ENCODE data around the gene ARRB2. TPM values are rescaled to one million over a fixed set of nuclear protein-coding genes. Genes with fewer than 3 reads are reported as not detected.

Gene ARRB2
- total and polyA plus RNA-seq, 2 donors (not counting 3 experiments of a cell fraction or from before 2014, with no cell fraction given), result 18.6 to 21.3 TPM

GRCh38 chr17:4724650-4725049 is 14.2 kb downstream of the ARRB2 start:
- FAIRE-seq (no peak), DNase-seq (ENCODE audit: low read depth, low spot score) (no peak)
- dilution Hi-C loops (cut with MboI; ENCODE audit: extremely low pct_ligation_motif_present, low sequenced_read_pairs) (no loop called here), intact Hi-C loops (cut with micrococcal nuclease) (no loop called here)
- no peak overlapping the region for H3K27ac ChIP-seq (ENCODE audit: insufficient read depth, low read depth, low read length)
- H3K4me1 ChIP-seq (ENCODE audit: control insufficient read depth, extremely low read depth, insufficient read depth, low read length), result peaks cover 11% of the 10 kb centered on the region
- H3K27me3 ChIP-seq (ENCODE audit: control insufficient read depth in 2 of 2, insufficient read depth in 2 of 2, low read length in 2 of 2), result peaks cover 0 to 1% of the 10 kb centered on the region in 2 experiments
- CTCF ChIA-PET, result interaction anchor here (1.1 kb wide), 2 partner anchors 65 to 178 kb away, joined by 3 to 4 read pairs; partner anchors contain the start of gene CHRNE
- no peaks in the 10 kb centered on the region for H4K20me1 ChIP-seq (replicated peaks; ENCODE audit: control insufficient read depth, extremely low read depth, insufficient read depth, low read length)
- no TSS peak for BruUV-seq (replicated peaks)
- POLR2A ChIA-PET, result no interaction called here
- H2AFZ ChIP-seq (ENCODE audit: low read depth, low read length), result no peak overlapping the region
- H3K4me3 ChIP-seq (replicated peaks in 1 of 3; ENCODE audit: insufficient read depth in 1 of 3, low read depth in 1 of 3, low read length in 3 of 3), result no peak overlapping the region
- no peak overlapping the region for H3K4me2 ChIP-seq (ENCODE audit: insufficient read depth, low read length)
- TF ChIP-seq CTCF (IDR thresholded peaks at IDR 0.05; ENCODE audit: extremely low read depth in 1 of 2, insufficient read depth in 1 of 2, low read depth in 1 of 2, low read length in 2 of 2) (no peak), MYC (IDR thresholded peaks at IDR 0.05; ENCODE audit: low read depth, low read length) (no peak), POLR2A (IDR thresholded peaks at IDR 0.05; ENCODE audit: low read depth, low read length) (no peak), GATA2 (IDR thresholded peaks at IDR 0.05; ENCODE audit: insufficient read depth, insufficient read length, low read depth, low read length) (no peak), JUN (IDR thresholded peaks at IDR 0.05; ENCODE audit: borderline replicate concordance, insufficient read depth, insufficient read length, low read depth) (no peak), FOS (IDR thresholded peaks at IDR 0.05; ENCODE audit: borderline replicate concordance, insufficient read depth, low read length) (no peak), EZH2 (IDR thresholded peaks at IDR 0.05; ENCODE audit: borderline replicate concordance, low read depth, low read length, severe bottlenecking) (no peak), POLR2AphosphoS5 (IDR thresholded peaks at IDR 0.05; ENCODE audit: insufficient read depth, low read depth, low read length) (no peak), MAX (IDR thresholded peaks at IDR 0.05; ENCODE audit: insufficient read depth, insufficient read length) (no peak)
- no peaks in the 10 kb centered on the region for H3K9me1 ChIP-seq (replicated peaks; ENCODE audit: control insufficient read depth, extremely low read depth, insufficient read depth, low read length)
- no peak overlapping the region for H3K9ac ChIP-seq (replicated peaks; ENCODE audit: extremely low read depth, insufficient read depth, low read length)
- H3K79me2 ChIP-seq (ENCODE audit: control insufficient read depth, insufficient read depth, low read length), result no peaks in the 10 kb centered on the region
- H3K36me3 ChIP-seq (ENCODE audit: control insufficient read depth in 2 of 2, extremely low read depth in 1 of 2, insufficient read depth in 2 of 2, low read length in 2 of 2), result no peaks in the 10 kb centered on the region
- H3K9me3 ChIP-seq (replicated peaks; ENCODE audit: control insufficient read depth, insufficient read depth, low read length), result no peaks in the 10 kb centered on the region

Data from endothelial cell of umbilical vein (primary cell).